Tibial artery (tissue), 4 donors: ENCODE data around the gene CLDN17.

Experiments used
- DNase-seq, 2 donors: peaks; one replicate each; pipeline ENCODE4 v3.0.0-alpha.2; 2019
- H3K27ac ChIP-seq, 2 donors: fragments of 200-600 bp; sonication (generic) in 1 of 2; 1 replicate in 1 of 2; 2 replicates in 1 of 2; pipeline ENCODE4 v1.5.1; 2018 to 2019; ENCODE audit warnings: mild to moderate bottlenecking in 1 of 2
- H3K27me3 ChIP-seq, 2 donors: fragments of 200-600 bp; sonication (generic) in 1 of 2; one replicate each; pipeline versions ENCODE4 v1.5.1 to v1.6.0; 2016 to 2019
- H3K36me3 ChIP-seq, 3 donors: fragments of 200-600 bp; sonication (generic) in 2 of 3; one replicate each; pipeline ENCODE4 v1.5.1; 2016 to 2019; ENCODE audit warnings: mild to moderate bottlenecking in 2 of 3
- H3K4me1 ChIP-seq, 4 donors: fragments of 200-600 bp; sonication (generic) in 2 of 4; 1 replicate in 3 of 4; 2 replicates in 1 of 4; pipeline ENCODE4 v1.5.1; 2016 to 2019
- H3K4me3 ChIP-seq, 2 donors: fragments of 200-600 bp; sonication (generic) in 1 of 2; 1 replicate in 1 of 2; 2 replicates in 1 of 2; pipeline ENCODE4 v1.5.1; 2018 to 2019; ENCODE audit warnings: mild to moderate bottlenecking in 2 of 2
- H3K9me3 ChIP-seq, 3 donors: fragments of 200-600 bp; sonication (generic) in 1 of 3; one replicate each; pipeline ENCODE4 v1.5.1; 2016 to 2019
- CTCF ChIP-seq, 2 experiments: fragments of 200-600 bp in 1 of 2; fragments of 450-650 bp in 1 of 2; IDR thresholded peaks; one replicate each; pipeline ENCODE4 v1.5.1; 2017 to 2019; ENCODE audit warnings: antibody characterized with exemption in 2 of 2, mild to moderate bottlenecking in 1 of 2, moderate library complexity in 1 of 2
- intact Hi-C: fragments of 100-400 bp; cut with DNase I; formaldehyde crosslinking; loops from one replicate; pipeline ENCODE4 v1.15.0; 2023; ENCODE audit warnings: low total_unique reads

Gene CLDN17

GRCh38 chr21:30206551-30207251 lies 40.1 kb upstream of the CLDN17 start:
- no peak for TF ChIP-seq CTCF (IDR thresholded peaks at IDR 0.05)
- no peak overlapping the region for H3K4me3 ChIP-seq
- no peak for DNase-seq
- H3K9me3 ChIP-seq: no peaks in the 10 kb centered on the region
- no peak overlapping the region for H3K27ac ChIP-seq
- no peaks in the 10 kb centered on the region for H3K4me1 ChIP-seq
- intact Hi-C loops: no loop called here
- H3K36me3 ChIP-seq: no peaks in the 10 kb centered on the region
- no peaks in the 10 kb centered on the region for H3K27me3 ChIP-seq

GRCh38 chr21:30200000-30200399 lies 33.4 kb upstream of the CLDN17 start:
- Histone ChIP-seq H3K36me3 (no peaks in the 10 kb centered on the region), H3K27me3 (no peaks in the 10 kb centered on the region), H3K4me1 (no peaks in the 10 kb centered on the region), H3K4me3 (no peak overlapping the region), H3K9me3 (no peaks in the 10 kb centered on the region), H3K27ac (no peak overlapping the region)
- DNase-seq: no peak
- no peak for TF ChIP-seq CTCF (IDR thresholded peaks at IDR 0.05)
- intact Hi-C loops: no loop called here

- Histone ChIP-seq H3K4me1 (no peaks in the 10 kb centered on the region), H3K9me3 (no peaks in the 10 kb centered on the region), H3K27me3 (no peaks in the 10 kb centered on the region), H3K36me3 (no peaks in the 10 kb centered on the region), H3K4me3 (no peak overlapping the region), H3K27ac (no peak overlapping the region)
- TF ChIP-seq CTCF (IDR thresholded peaks at IDR 0.05): peak in 1 of 2 experiments; percentile 11
- DNase-seq: no peak
- intact Hi-C loops: no loop called here
These were observed 28.2 kb upstream of the CLDN17 start for GRCh38 chr21:30194701-30195299.

- H3K27ac ChIP-seq: no peak overlapping the region
- H3K36me3 ChIP-seq: no peaks in the 10 kb centered on the region
- H3K9me3 ChIP-seq: no peaks in the 10 kb centered on the region
- H3K4me3 ChIP-seq: no peak overlapping the region
- H3K27me3 ChIP-seq: no peaks in the 10 kb centered on the region
- no peaks in the 10 kb centered on the region for H3K4me1 ChIP-seq
- no peak for TF ChIP-seq CTCF (IDR thresholded peaks at IDR 0.05)
- intact Hi-C loops: no loop called here
- DNase-seq: no peak
These were observed 26.6 kb upstream of the CLDN17 start for GRCh38 chr21:30193201-30193600.

GRCh38 chr21:30190554-30190953 lies 23.9 kb upstream of the CLDN17 start:
- DNase-seq: no peak
- intact Hi-C loops: no loop called here
- no peaks in the 10 kb centered on the region for H3K27me3 ChIP-seq
- H3K9me3 ChIP-seq: no peaks in the 10 kb centered on the region
- TF ChIP-seq CTCF (IDR thresholded peaks at IDR 0.05): no peak
- no peak overlapping the region for H3K4me3 ChIP-seq
- no peak overlapping the region for H3K27ac ChIP-seq
- no peaks in the 10 kb centered on the region for H3K4me1 ChIP-seq
- no peaks in the 10 kb centered on the region for H3K36me3 ChIP-seq
